ENCODE measurements around the gene SBF2.

DNA sequence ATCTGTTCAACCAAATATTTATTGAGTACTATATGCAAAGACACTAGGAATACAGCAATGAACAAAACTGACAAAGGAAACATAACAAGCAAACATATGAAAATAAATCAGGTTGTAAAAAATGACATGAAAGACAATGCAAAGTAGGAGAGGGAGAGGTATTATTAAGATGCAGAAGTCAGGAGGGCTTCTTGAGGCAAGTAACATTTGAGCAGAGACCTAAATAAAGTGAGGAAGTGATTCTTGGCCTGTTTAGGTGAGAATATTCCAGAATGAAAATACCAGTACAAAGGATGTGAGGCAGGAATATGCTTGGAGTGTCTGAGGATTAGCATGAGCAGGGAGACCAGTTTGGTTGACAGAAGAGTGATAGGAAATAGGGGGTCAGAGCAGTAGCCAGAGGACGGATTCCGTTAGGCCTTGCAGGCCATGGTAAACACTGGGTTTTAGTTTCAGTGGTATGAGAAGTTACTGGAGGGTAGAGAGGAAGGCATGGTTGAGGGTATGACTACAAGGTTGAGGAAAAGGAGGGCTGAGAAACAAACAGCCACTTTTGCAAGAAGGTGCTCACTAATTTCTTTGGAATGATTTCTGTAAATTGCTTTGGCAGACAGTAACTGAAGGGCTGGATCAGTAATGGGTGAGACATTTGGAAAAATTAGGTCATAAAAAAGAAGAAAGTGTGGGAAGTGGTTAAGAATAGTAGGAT, 438.3 kb downstream of the SBF2 start:
- no peak for TF ChIP-seq GATA2 (IDR thresholded peaks at IDR 0.05; ENCODE audit: low read depth, low read length)
- TF ChIP-seq GATA3 (IDR thresholded peaks at IDR 0.05; ENCODE audit: low read depth, low read length): no peak

Data from SH-SY5Y (cell line).